ENCODE results near the gene AP5B1.
"Not testable (repeated sequence)": the region's sequence is repeated elsewhere in the genome, so short reads cannot be mapped to it uniquely, and the experiment has no call there.

DNA sequence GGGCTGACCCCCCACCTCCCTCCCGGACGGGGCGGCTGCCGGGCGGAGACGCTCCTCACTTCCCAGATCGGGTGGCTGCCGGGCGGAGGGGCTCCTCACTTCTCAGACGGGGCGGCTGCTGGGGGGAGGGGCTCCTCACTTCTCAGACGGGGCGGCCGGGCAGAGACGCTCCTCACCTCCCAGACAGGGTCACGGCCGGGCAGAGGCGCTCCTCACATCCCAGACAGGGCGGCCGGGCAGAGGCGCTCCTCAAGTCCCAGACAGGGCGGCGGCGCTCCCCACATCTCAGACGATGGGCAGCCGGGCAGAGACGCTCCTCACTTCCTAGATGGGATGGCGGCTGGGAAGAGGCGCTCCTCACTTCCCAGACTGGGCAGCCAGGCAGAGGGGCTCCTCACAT is 18.0 kb downstream of the AP5B1 start:
- TF ChIP-seq, protein P1, sequence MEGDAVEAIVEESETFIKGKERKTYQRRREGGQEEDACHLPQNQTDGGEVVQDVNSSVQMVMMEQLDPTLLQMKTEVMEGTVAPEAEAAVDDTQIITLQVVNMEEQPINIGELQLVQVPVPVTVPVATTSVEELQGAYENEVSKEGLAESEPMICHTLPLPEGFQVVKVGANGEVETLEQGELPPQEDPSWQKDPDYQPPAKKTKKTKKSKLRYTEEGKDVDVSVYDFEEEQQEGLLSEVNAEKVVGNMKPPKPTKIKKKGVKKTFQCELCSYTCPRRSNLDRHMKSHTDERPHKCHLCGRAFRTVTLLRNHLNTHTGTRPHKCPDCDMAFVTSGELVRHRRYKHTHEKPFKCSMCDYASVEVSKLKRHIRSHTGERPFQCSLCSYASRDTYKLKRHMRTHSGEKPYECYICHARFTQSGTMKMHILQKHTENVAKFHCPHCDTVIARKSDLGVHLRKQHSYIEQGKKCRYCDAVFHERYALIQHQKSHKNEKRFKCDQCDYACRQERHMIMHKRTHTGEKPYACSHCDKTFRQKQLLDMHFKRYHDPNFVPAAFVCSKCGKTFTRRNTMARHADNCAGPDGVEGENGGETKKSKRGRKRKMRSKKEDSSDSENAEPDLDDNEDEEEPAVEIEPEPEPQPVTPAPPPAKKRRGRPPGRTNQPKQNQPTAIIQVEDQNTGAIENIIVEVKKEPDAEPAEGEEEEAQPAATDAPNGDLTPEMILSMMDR (IDR thresholded peaks at IDR 0.05), result not testable (repeated sequence)
- TF ChIP-seq POLR2A, EP300, POLR2AphosphoS5 (IDR thresholded peaks at IDR 0.05): not testable (repeated sequence)
